Panc1 (cell line): Measurements from ENCODE around the gene TP63.

ENCODE experiments used
- POLR2AphosphoS5 ChIP-seq: IDR thresholded peaks from 2 replicates; pipeline ENCODE4 v1.6.1; 2012; ENCODE audit warnings: mild to moderate bottlenecking, low read depth, low read length, moderate library complexity
- SIN3A ChIP-seq: IDR thresholded peaks from 2 replicates; pipeline ENCODE4 v1.6.1; 2012; ENCODE audit warnings: low read depth, mild to moderate bottlenecking, low read length, moderate library complexity, borderline replicate concordance; ENCODE audit not compliant: insufficient read depth
- TF ChIP-seq, protein P1 (sequence below): fragments of 450-650 bp; IDR thresholded peaks from 2 replicates; pipeline ENCODE4 v1.5.1; 2017; ENCODE audit warnings: mild to moderate bottlenecking
- TF ChIP-seq, protein P2 (sequence below), 2 experiments: IDR thresholded peaks; 2 replicates each; pipeline ENCODE4 v1.6.1; 2011 to 2012; ENCODE audit warnings: low read depth in 2 of 2, control low read depth in 1 of 2, low read length in 1 of 2, mild to moderate bottlenecking in 1 of 2, moderate library complexity in 1 of 2; ENCODE audit not compliant: insufficient read depth in 1 of 2

DNA sequence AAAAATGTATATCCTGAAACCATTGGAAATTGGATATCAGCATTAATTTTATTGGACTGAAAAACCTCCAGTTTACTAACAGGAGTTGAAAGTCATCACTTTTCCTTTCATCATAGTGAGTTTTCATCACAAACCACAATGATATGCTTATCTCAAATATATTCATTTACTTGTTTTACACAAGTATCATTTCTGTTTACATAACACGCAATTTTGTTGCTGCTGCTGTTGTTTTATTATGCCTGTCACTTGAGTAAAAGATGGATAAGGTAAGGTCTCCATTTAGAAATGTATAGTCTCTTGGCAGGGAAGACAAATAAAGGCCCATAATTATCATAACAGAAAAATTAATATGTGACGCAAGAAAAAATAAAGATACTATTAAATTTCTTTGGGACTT is 199.2 kb downstream of the TP63 start:
- TF ChIP-seq, protein P1, sequence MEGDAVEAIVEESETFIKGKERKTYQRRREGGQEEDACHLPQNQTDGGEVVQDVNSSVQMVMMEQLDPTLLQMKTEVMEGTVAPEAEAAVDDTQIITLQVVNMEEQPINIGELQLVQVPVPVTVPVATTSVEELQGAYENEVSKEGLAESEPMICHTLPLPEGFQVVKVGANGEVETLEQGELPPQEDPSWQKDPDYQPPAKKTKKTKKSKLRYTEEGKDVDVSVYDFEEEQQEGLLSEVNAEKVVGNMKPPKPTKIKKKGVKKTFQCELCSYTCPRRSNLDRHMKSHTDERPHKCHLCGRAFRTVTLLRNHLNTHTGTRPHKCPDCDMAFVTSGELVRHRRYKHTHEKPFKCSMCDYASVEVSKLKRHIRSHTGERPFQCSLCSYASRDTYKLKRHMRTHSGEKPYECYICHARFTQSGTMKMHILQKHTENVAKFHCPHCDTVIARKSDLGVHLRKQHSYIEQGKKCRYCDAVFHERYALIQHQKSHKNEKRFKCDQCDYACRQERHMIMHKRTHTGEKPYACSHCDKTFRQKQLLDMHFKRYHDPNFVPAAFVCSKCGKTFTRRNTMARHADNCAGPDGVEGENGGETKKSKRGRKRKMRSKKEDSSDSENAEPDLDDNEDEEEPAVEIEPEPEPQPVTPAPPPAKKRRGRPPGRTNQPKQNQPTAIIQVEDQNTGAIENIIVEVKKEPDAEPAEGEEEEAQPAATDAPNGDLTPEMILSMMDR = no peak
- no peak for TF ChIP-seq POLR2AphosphoS5
- TF ChIP-seq, protein P2, sequence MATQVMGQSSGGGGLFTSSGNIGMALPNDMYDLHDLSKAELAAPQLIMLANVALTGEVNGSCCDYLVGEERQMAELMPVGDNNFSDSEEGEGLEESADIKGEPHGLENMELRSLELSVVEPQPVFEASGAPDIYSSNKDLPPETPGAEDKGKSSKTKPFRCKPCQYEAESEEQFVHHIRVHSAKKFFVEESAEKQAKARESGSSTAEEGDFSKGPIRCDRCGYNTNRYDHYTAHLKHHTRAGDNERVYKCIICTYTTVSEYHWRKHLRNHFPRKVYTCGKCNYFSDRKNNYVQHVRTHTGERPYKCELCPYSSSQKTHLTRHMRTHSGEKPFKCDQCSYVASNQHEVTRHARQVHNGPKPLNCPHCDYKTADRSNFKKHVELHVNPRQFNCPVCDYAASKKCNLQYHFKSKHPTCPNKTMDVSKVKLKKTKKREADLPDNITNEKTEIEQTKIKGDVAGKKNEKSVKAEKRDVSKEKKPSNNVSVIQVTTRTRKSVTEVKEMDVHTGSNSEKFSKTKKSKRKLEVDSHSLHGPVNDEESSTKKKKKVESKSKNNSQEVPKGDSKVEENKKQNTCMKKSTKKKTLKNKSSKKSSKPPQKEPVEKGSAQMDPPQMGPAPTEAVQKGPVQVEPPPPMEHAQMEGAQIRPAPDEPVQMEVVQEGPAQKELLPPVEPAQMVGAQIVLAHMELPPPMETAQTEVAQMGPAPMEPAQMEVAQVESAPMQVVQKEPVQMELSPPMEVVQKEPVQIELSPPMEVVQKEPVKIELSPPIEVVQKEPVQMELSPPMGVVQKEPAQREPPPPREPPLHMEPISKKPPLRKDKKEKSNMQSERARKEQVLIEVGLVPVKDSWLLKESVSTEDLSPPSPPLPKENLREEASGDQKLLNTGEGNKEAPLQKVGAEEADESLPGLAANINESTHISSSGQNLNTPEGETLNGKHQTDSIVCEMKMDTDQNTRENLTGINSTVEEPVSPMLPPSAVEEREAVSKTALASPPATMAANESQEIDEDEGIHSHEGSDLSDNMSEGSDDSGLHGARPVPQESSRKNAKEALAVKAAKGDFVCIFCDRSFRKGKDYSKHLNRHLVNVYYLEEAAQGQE (IDR thresholded peaks at IDR 0.05; ENCODE audit: insufficient read depth in 1 of 2, low read depth in 2 of 2, low read length in 1 of 2) = no peak
- TF ChIP-seq SIN3A = no peak
